IMR-90 (cell line): ENCODE data around the gene PTPRO. TPM values are rescaled to one million over a fixed set of nuclear protein-coding genes. Genes with fewer than 3 reads are reported as not detected.

Experiments
- ATAC-seq: fragments of 200-7000 bp; cut with Tn5 transposase; 2 replicates; pipeline ENCODE4 v1.9.1; 2020; ENCODE audit warnings: low read depth, mild to moderate bottlenecking, moderate library complexity
- BruUV-seq: library from RNA; stranded (reverse); fragments of 400-500 nt; replicated peaks from 2 replicates; lab custom pipeline; 2021; lab: Mats Ljungman, UMichigan
- CTCF ChIA-PET: fragments of 300-600 bp; formaldehyde crosslinking; extraction: SDS; loops from one replicate; lab custom pipeline; 2021; ENCODE audit warnings: antibody characterized with exemption; lab: Yijun Ruan, JAX
- POLR2A ChIA-PET: fragments of 300-600 bp; sonication (Branson Sonifier 250); formaldehyde crosslinking; loops from one replicate; lab custom pipeline; 2022; ENCODE audit warnings: antibody characterized with exemption; ENCODE audit not compliant: unreplicated experiment; lab: Charles Lee
- DNase-seq: peaks from one replicate; pipeline ENCODE4 v3.0.0; 2013
- H2AFZ ChIP-seq: replicated peaks from 2 replicates; pipeline ENCODE3; 2013; ENCODE audit warnings: low read length, mild to moderate bottlenecking; ENCODE audit not compliant: poor library complexity
- H2AK5ac ChIP-seq: 2 replicates; pipeline ENCODE4 v1.6.1; 2013; ENCODE audit warnings: low read depth, low read length, inconsistent platforms
- H2AK9ac ChIP-seq: replicated peaks from 2 replicates; pipeline ENCODE3; 2013; ENCODE audit warnings: mild to moderate bottlenecking, low read depth, low read length, moderate library complexity; ENCODE audit not compliant: poor library complexity
- H2BK120ac ChIP-seq: 2 replicates; pipeline ENCODE4 v1.6.1; 2013; ENCODE audit warnings: low read depth, low read length, inconsistent platforms
- H2BK15ac ChIP-seq: 3 replicates; pipeline ENCODE4 v1.6.1; 2013; ENCODE audit warnings: low read depth, low read length, inconsistent platforms
- H2BK20ac ChIP-seq: 2 replicates; pipeline ENCODE4 v1.6.1; 2013; ENCODE audit warnings: low read depth, mild to moderate bottlenecking, inconsistent platforms, low read length, moderate library complexity
- H2BK5ac ChIP-seq: 2 replicates; pipeline ENCODE4 v1.6.1; 2013; ENCODE audit warnings: mild to moderate bottlenecking, low read depth, low read length, inconsistent platforms; ENCODE audit not compliant: poor library complexity, severe bottlenecking
- H3K14ac ChIP-seq: replicated peaks from 2 replicates; pipeline ENCODE4 v1.6.1; 2013; ENCODE audit warnings: low read depth, low read length, inconsistent platforms
- H3K18ac ChIP-seq: 2 replicates; pipeline ENCODE4 v1.6.1; 2013; ENCODE audit warnings: low read depth, low read length, control low read depth
- H3K23ac ChIP-seq: 2 replicates; pipeline ENCODE4 v1.6.1; 2013; ENCODE audit warnings: low read depth, low read length, inconsistent platforms
- H3K27ac ChIP-seq: 2 replicates; pipeline ENCODE4 v1.5.1; 2013; ENCODE audit warnings: mild to moderate bottlenecking, control low read depth, low read length; ENCODE audit not compliant: insufficient read depth
- H3K27me3 ChIP-seq: 2 replicates; pipeline ENCODE4 v1.6.1; 2013; ENCODE audit warnings: low read length; ENCODE audit not compliant: control insufficient read depth, insufficient read depth
- H3K36me3 ChIP-seq: 2 replicates; pipeline ENCODE4 v1.6.1; 2013; ENCODE audit warnings: low read length, mixed read lengths; ENCODE audit not compliant: control insufficient read depth, insufficient read depth
- H3K4ac ChIP-seq: 2 replicates; pipeline ENCODE4 v1.6.1; 2013; ENCODE audit warnings: low read depth, low read length, inconsistent platforms
- H3K4me1 ChIP-seq: 2 replicates; pipeline ENCODE4 v1.6.1; 2013; ENCODE audit warnings: low read length, mixed read lengths; ENCODE audit not compliant: control insufficient read depth, insufficient read depth
- H3K4me2 ChIP-seq: 2 replicates; pipeline ENCODE4 v1.6.1; 2013; ENCODE audit warnings: low read depth, mild to moderate bottlenecking, control low read depth, low read length, moderate library complexity
- H3K4me3 ChIP-seq: 2 replicates; pipeline ENCODE4 v1.5.1; 2013; ENCODE audit warnings: low read depth, mild to moderate bottlenecking, control low read depth, low read length, moderate library complexity; ENCODE audit not compliant: insufficient read depth
- H3K56ac ChIP-seq: 2 replicates; pipeline ENCODE4 v1.6.1; 2013; ENCODE audit warnings: low read length, inconsistent platforms; ENCODE audit not compliant: insufficient read depth; ENCODE audit errors: extremely low read depth
- H3K79me1 ChIP-seq, 2 experiments: 2 replicates each; pipeline ENCODE4 v1.6.1; 2013; ENCODE audit warnings: low read length in 2 of 2, inconsistent platforms in 1 of 2, low read depth in 1 of 2
- H3K9ac ChIP-seq: 2 replicates; pipeline ENCODE4 v1.6.1; 2013; ENCODE audit warnings: low read depth, low read length, control low read depth
- H3K9me1 ChIP-seq: 2 replicates; pipeline ENCODE4 v1.6.1; 2013; ENCODE audit warnings: low read length, inconsistent platforms; ENCODE audit not compliant: insufficient read depth
- H3K9me3 ChIP-seq: 2 replicates; pipeline ENCODE4 v1.6.1; 2013; ENCODE audit warnings: low read length; ENCODE audit not compliant: control insufficient read depth, insufficient read depth
- H4K20me1 ChIP-seq: 2 replicates; pipeline ENCODE4 v1.6.1; 2013; ENCODE audit warnings: low read length, inconsistent platforms; ENCODE audit not compliant: insufficient read depth
- H4K5ac ChIP-seq: 2 replicates; pipeline ENCODE4 v1.6.1; 2013; ENCODE audit warnings: mild to moderate bottlenecking, low read depth, low read length, control low read depth
- H4K8ac ChIP-seq, 2 experiments: 2 replicates each; pipeline ENCODE4 v1.6.1; 2013; ENCODE audit warnings: low read depth in 2 of 2, low read length in 2 of 2, control low read depth in 1 of 2, inconsistent platforms in 1 of 2
- H4K91ac ChIP-seq: 2 replicates; pipeline ENCODE4 v1.6.1; 2013; ENCODE audit warnings: low read depth, low read length, inconsistent platforms; ENCODE audit not compliant: insufficient read depth
- BHLHE40 ChIP-seq: fragments of 150-350 bp; IDR thresholded peaks from 2 replicates; pipeline ENCODE4 v1.6.1; 2016; ENCODE audit warnings: mild to moderate bottlenecking, low read depth, low read length
- CEBPB ChIP-seq: IDR thresholded peaks from 2 replicates; pipeline ENCODE4 v1.6.1; 2012; ENCODE audit warnings: low read depth, low read length, improper control_type of control experiment
- CHD1 ChIP-seq: IDR thresholded peaks from 2 replicates; pipeline ENCODE4 v1.6.1; 2012; ENCODE audit warnings: low read depth, low read length, improper control_type of control experiment
- CTCF ChIP-seq: conservative IDR thresholded peaks from 2 replicates; pipeline ENCODE4 v1.5.1; 2012; ENCODE audit warnings: mild to moderate bottlenecking, low read depth, low read length, improper control_type of control experiment
- ELK1 ChIP-seq: fragments of 150-350 bp; IDR thresholded peaks from 2 replicates; pipeline ENCODE4 v1.6.1; 2016; ENCODE audit warnings: low read depth, mild to moderate bottlenecking, low read length, moderate library complexity, borderline replicate concordance
- FOS ChIP-seq: fragments of 150-350 bp; IDR thresholded peaks from 2 replicates; pipeline ENCODE4 v1.6.1; 2016; ENCODE audit warnings: low read depth, low read length
- MAFK ChIP-seq: IDR thresholded peaks from 2 replicates; pipeline ENCODE4 v1.6.1; 2012; ENCODE audit warnings: low read depth, low read length, improper control_type of control experiment
- MAZ ChIP-seq: IDR thresholded peaks from 2 replicates; pipeline ENCODE4 v1.6.1; 2012; ENCODE audit warnings: low read depth, mild to moderate bottlenecking, low read length, improper control_type of control experiment, moderate library complexity, borderline replicate concordance
- MXI1 ChIP-seq: IDR thresholded peaks from 2 replicates; pipeline ENCODE4 v1.6.1; 2012; ENCODE audit warnings: low read depth, mild to moderate bottlenecking, low read length, moderate library complexity, borderline replicate concordance
- NFE2L2 ChIP-seq: fragments of 150-350 bp; IDR thresholded peaks from 2 replicates; pipeline ENCODE4 v1.6.1; 2016; ENCODE audit warnings: low read depth, mild to moderate bottlenecking, low read length
- POLR2A ChIP-seq: IDR thresholded peaks from 2 replicates; pipeline ENCODE4 v1.6.1; 2012; ENCODE audit warnings: mild to moderate bottlenecking, low read depth, low read length
- RAD21 ChIP-seq: IDR thresholded peaks from 2 replicates; pipeline ENCODE4 v1.6.1; 2012; ENCODE audit warnings: low read length, improper control_type of control experiment
- RCOR1 ChIP-seq: IDR thresholded peaks from 2 replicates; pipeline ENCODE4 v1.6.1; 2012; ENCODE audit warnings: mild to moderate bottlenecking, low read length, improper control_type of control experiment; ENCODE audit not compliant: insufficient replicate concordance
- RFX5 ChIP-seq: IDR thresholded peaks from 2 replicates; pipeline ENCODE4 v1.8.0; 2012; ENCODE audit warnings: low read depth, mild to moderate bottlenecking, low read length, moderate library complexity
- SMC3 ChIP-seq: fragments of 150-350 bp; IDR thresholded peaks from 2 replicates; pipeline ENCODE4 v1.6.1; 2016; ENCODE audit warnings: low read depth, mild to moderate bottlenecking, antibody characterized with exemption, low read length, moderate library complexity
- WGBS, 2 experiments: methylation state at CpG; one replicate each; pipeline versions ENCODE4 v1.1.5 to v1.1.7; 2013; ENCODE audit warnings: missing lambda C conversion rate in 2 of 2; ENCODE audit not compliant: insufficient read length in 1 of 2; ENCODE audit errors: extremely low coverage in 2 of 2; 5-methylcytosine and 5-hydroxymethylcytosine counted together
- dilution Hi-C: fragments of 300-500 bp; cut with HindIII; formaldehyde crosslinking; loops from one replicate; pipeline ENCODE4 v1.14.3; 2018; ENCODE audit warnings: low sequenced_read_pairs; ENCODE audit not compliant: unreplicated experiment
- in situ Hi-C: fragments of 300-500 bp; cut with MboI; formaldehyde crosslinking; loops from 3 replicates; pipeline ENCODE4 v1.14.3; 2019; ENCODE audit warnings: low sequenced_read_pairs, inconsistent platforms, mixed read lengths
- intact Hi-C: fragments of 100-400 bp; cut with micrococcal nuclease; formaldehyde crosslinking; loops from 2 replicates; pipeline ENCODE4 v1.10.0; 2022
- polyA plus RNA-seq, 3 experiments: library from polyadenylated mRNA; depleted of rRNA; stranded (reverse); fragments of >200 nt; gene quantifications; 2 replicates each; pipeline ENCODE4 v1.2.3, GENCODE V29; 2012; ENCODE audit warnings: low replicate concordance in 1 of 3
- total RNA-seq: library from RNA; depleted of rRNA; stranded (reverse); fragments of >200 nt; gene quantifications from 2 replicates; pipeline ENCODE4 v1.2.3, GENCODE V29; 2012

PTPRO gene
- total and polyA plus RNA-seq, 2 of the 4 experiments (the other 2 are of a cell fraction) = 0.03 to 0.18 TPM

- Histone ChIP-seq H3K18ac (no peak overlapping the region), H3K36me3 (no peaks in the 10 kb centered on the region), H4K5ac (no peak overlapping the region), H2BK120ac (no peak overlapping the region), H3K27ac (no peak overlapping the region), H3K9me3 (no peaks in the 10 kb centered on the region), H3K27me3 (peaks cover 2% of the 10 kb centered on the region; the same call in 1 of the 2 replicates), H2AFZ (no peak overlapping the region), H3K23ac (no peak overlapping the region), H3K9me1 (no peaks in the 10 kb centered on the region), H3K4me3 (no peak overlapping the region), H3K4me2 (no peak overlapping the region), H3K14ac (no peak overlapping the region), H3K4me1 (no peaks in the 10 kb centered on the region), H4K91ac (no peak overlapping the region), H3K9ac (no peak overlapping the region), H2BK20ac (no peak overlapping the region), H4K8ac (no peak overlapping the region), H4K20me1 (no peaks in the 10 kb centered on the region), H2AK9ac (no peak overlapping the region), H3K79me1 (no peaks in the 10 kb centered on the region), H3K56ac (no peak overlapping the region), H3K4ac (no peak overlapping the region), H2AK5ac (no peak overlapping the region), H2BK15ac (no peak overlapping the region), H2BK5ac (no peak overlapping the region)
- DNase-seq = no peak
- intact Hi-C loops = loop anchor here (1.0 to 10.0 kb wide), 4 partner anchors 199 to 435 kb away; no protein-coding TSS in a partner anchor
- WGBS, 2 experiments = no CpG with 5 or more reads among the region's 8 CpGs
- no peak for ATAC-seq
- BruUV-seq = no TSS peak
- ChIA-PET POLR2A (no interaction called here), CTCF (interaction anchor here (0.5 to 2.0 kb wide), 7 partner anchors 25 to 351 kb away, joined by 3 to 12 read pairs (median 4); no protein-coding TSS in a partner anchor)
- in situ Hi-C loops = loop anchor here (5.0 kb wide), 1 partner anchor 57 kb away; no protein-coding TSS in a partner anchor
- dilution Hi-C loops = no loop called here
- no peak for TF ChIP-seq SMC3
- no peak for TF ChIP-seq ELK1
- TF ChIP-seq RAD21 = no peak
- TF ChIP-seq MAZ = no peak
- no peak for TF ChIP-seq MAFK
- no peak for TF ChIP-seq FOS
- no peak for TF ChIP-seq CTCF
- TF ChIP-seq POLR2A = no peak
- no peak for TF ChIP-seq MXI1
- no peak for TF ChIP-seq NFE2L2
- no peak for TF ChIP-seq RFX5
- no peak for TF ChIP-seq CHD1
- TF ChIP-seq BHLHE40 = no peak
- TF ChIP-seq RCOR1 = no peak
- TF ChIP-seq CEBPB = no peak
These were observed 267.2 kb downstream of the PTPRO start for GRCh38 chr12:15589328-15590032.
